HL-60 (cell line): Measurements from ENCODE around the gene TBCE.

Experiments
- CTCF ChIP-seq: IDR thresholded peaks from one replicate; pipeline ENCODE4 v1.5.1; 2011; ENCODE audit warnings: low read length, control low read depth, inconsistent platforms; ENCODE audit not compliant: insufficient read depth
- GABPA ChIP-seq: IDR thresholded peaks from 2 replicates; pipeline ENCODE4 v1.6.1; 2012; ENCODE audit warnings: low read depth
- POLR2AphosphoS5 ChIP-seq: IDR thresholded peaks from 2 replicates; pipeline ENCODE4 v1.6.1; 2012; ENCODE audit warnings: low read depth

- TF ChIP-seq CTCF, result no peak
- no peak for TF ChIP-seq POLR2AphosphoS5
- no peak for TF ChIP-seq GABPA
Observed at GRCh38 chr1:235320521-235321179, 46.6 kb upstream of the TBCE start.
